Measurements from ENCODE around the gene CLASP2.

DNA sequence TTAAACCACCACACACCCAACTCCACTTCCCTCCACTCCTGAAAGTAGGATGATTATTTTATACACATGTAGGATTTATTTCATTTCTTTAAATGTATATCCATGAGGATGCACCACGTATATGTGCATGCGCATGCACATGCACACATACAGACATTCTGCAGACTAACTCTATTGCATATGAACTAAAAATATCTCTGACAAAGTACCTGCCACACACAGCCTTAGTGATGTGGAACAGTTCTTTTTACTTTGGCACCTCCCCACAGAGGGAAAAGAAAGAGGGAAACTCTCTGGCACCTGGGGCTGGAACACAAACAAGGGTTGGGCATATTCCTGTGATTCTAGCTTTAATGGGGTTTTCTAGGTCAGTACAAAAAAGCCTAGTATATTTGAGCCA lies 138.2 kb downstream of the CLASP2 start:
- TF ChIP-seq EZH2 (IDR thresholded peaks at IDR 0.05; ENCODE audit: insufficient read depth, poor library complexity, severe bottlenecking) (no peak), EZH2phosphoT487 (IDR thresholded peaks at IDR 0.05; ENCODE audit: insufficient read depth, low read depth) (no peak)

Measured in GM23248 (cell line).